ENCODE measurements around the gene PHAF1. TPM values are rescaled to one million over a fixed set of nuclear protein-coding genes. Genes with fewer than 3 reads are reported as not detected.
A peak's percentile ranks its signal among the peaks of the same experiment; 100 is the strongest.

PHAF1 gene
- total RNA-seq, 2 donors from 2014 or later, result 18.8 to 19.6 TPM

DNA sequence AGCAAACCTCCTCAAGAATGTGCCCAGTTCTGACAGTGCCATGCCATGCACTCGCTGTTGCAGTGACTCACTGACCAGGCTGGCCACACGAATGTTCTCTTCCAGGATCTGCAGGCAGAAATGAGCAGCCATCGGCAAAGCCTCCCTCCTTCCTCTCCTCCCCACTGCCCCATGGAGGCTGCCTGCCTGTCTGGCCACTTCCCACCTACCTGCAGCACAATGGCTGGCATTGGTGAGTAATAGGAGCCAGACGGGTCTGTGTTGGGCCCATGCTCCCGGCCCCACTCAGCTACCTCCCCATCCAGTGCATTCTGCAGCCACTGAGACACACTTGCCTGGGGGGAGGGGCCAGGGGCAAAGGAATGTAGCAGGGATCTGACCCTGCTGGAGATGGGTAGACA, 76.8 kb downstream of the PHAF1 start:
- peaks cover 8% of the 10 kb centered on the region for H3K4me1 ChIP-seq (ENCODE audit: control insufficient read depth, insufficient read depth, low read length)
- H3K27ac ChIP-seq (ENCODE audit: low read depth, low read length), result no peak overlapping the region
- Mint-ChIP-seq H3K27ac (no peak overlapping the region), H3K4me1 (peaks cover 14% of the 10 kb centered on the region), H3K36me3 (ENCODE audit: low read depth) (no peaks in the 10 kb centered on the region), H3K27me3 (ENCODE audit: insufficient read depth) (peaks cover 23% of the 10 kb centered on the region), H3K9me3 (no peaks in the 10 kb centered on the region), H3K4me3 (no peak overlapping the region)
- DNase-seq, result peak; percentile 82
- no peak overlapping the region for H3K4me3 ChIP-seq (ENCODE audit: low read length)
- TF ChIP-seq, protein P1, sequence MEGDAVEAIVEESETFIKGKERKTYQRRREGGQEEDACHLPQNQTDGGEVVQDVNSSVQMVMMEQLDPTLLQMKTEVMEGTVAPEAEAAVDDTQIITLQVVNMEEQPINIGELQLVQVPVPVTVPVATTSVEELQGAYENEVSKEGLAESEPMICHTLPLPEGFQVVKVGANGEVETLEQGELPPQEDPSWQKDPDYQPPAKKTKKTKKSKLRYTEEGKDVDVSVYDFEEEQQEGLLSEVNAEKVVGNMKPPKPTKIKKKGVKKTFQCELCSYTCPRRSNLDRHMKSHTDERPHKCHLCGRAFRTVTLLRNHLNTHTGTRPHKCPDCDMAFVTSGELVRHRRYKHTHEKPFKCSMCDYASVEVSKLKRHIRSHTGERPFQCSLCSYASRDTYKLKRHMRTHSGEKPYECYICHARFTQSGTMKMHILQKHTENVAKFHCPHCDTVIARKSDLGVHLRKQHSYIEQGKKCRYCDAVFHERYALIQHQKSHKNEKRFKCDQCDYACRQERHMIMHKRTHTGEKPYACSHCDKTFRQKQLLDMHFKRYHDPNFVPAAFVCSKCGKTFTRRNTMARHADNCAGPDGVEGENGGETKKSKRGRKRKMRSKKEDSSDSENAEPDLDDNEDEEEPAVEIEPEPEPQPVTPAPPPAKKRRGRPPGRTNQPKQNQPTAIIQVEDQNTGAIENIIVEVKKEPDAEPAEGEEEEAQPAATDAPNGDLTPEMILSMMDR (conservative IDR thresholded peaks at IDR 0.05), result no peak
- peaks cover 21% of the 10 kb centered on the region for H3K27me3 ChIP-seq (ENCODE audit: control insufficient read depth, insufficient read depth, low read length, poor library complexity, severe bottlenecking)
- no peaks in the 10 kb centered on the region for H3K9me3 ChIP-seq (ENCODE audit: control insufficient read depth, low read length)
- H3K36me3 ChIP-seq (ENCODE audit: control insufficient read depth, insufficient read depth, low read length), result no peaks in the 10 kb centered on the region
- 49 to 64% methylated on average over 3 to 5 of the region's 5 CpGs for WGBS, 2 experiments (ENCODE audit: insufficient coverage in 1 of 2, insufficient read length in 1 of 2)
- H3K9ac ChIP-seq (ENCODE audit: extremely low read depth, low read length, poor library complexity, severe bottlenecking), result no peak overlapping the region

- H3K27me3 Mint-ChIP-seq (ENCODE audit: insufficient read depth), result peaks cover 23% of the 10 kb centered on the region
- Histone ChIP-seq H3K27me3 (ENCODE audit: control insufficient read depth, insufficient read depth, low read length, poor library complexity, severe bottlenecking) (peaks cover 21% of the 10 kb centered on the region), H3K27ac (ENCODE audit: low read depth, low read length) (no peak overlapping the region), H3K9me3 (ENCODE audit: control insufficient read depth, low read length) (no peaks in the 10 kb centered on the region), H3K4me3 (ENCODE audit: low read length) (no peak overlapping the region), H3K9ac (ENCODE audit: extremely low read depth, low read length, poor library complexity, severe bottlenecking) (no peak overlapping the region), H3K36me3 (ENCODE audit: control insufficient read depth, insufficient read depth, low read length) (no peaks in the 10 kb centered on the region), H3K4me1 (ENCODE audit: control insufficient read depth, insufficient read depth, low read length) (peaks cover 8% of the 10 kb centered on the region)
- peaks cover 14% of the 10 kb centered on the region for H3K4me1 Mint-ChIP-seq
- H3K4me3 Mint-ChIP-seq, result no peak overlapping the region
- H3K27ac Mint-ChIP-seq, result no peak overlapping the region
- TF ChIP-seq, protein P1 (conservative IDR thresholded peaks at IDR 0.05), result no peak
- 92 to 93% methylated on average over 23 to 26 of the region's 26 CpGs for whole genome bisulfite sequencing, 2 experiments (ENCODE audit: insufficient coverage in 1 of 2, insufficient read length in 1 of 2)
- no peak for DNase-seq
- no peaks in the 10 kb centered on the region for H3K36me3 Mint-ChIP-seq (ENCODE audit: low read depth)
- no peaks in the 10 kb centered on the region for H3K9me3 Mint-ChIP-seq
Measured at GRCh38 chr16:67187175-67187890, 77.6 kb downstream of the PHAF1 start.

GRCh38 chr16:67188323-67188722, 78.6 kb downstream of the PHAF1 start:
- no peak overlapping the region for H3K4me3 ChIP-seq (ENCODE audit: low read length)
- Mint-ChIP-seq H3K4me3 (no peak overlapping the region), H3K36me3 (ENCODE audit: low read depth) (peaks cover 4% of the 10 kb centered on the region), H3K9me3 (no peaks in the 10 kb centered on the region), H3K27me3 (ENCODE audit: insufficient read depth) (peaks cover 23% of the 10 kb centered on the region), H3K4me1 (peaks cover 20% of the 10 kb centered on the region), H3K27ac (no peak overlapping the region)
- H3K36me3 ChIP-seq (ENCODE audit: control insufficient read depth, insufficient read depth, low read length), result peaks cover 3% of the 10 kb centered on the region
- H3K27me3 ChIP-seq (ENCODE audit: control insufficient read depth, insufficient read depth, low read length, poor library complexity, severe bottlenecking), result peaks cover 21% of the 10 kb centered on the region
- 89 to 90% methylated on average over 4 of the region's 4 CpGs for WGBS, 2 experiments (ENCODE audit: insufficient coverage in 1 of 2, insufficient read length in 1 of 2)
- no peak for DNase-seq
- TF ChIP-seq, protein P1 (conservative IDR thresholded peaks at IDR 0.05), result no peak
- peaks cover 11% of the 10 kb centered on the region for H3K4me1 ChIP-seq (ENCODE audit: control insufficient read depth, insufficient read depth, low read length)
- H3K9me3 ChIP-seq (ENCODE audit: control insufficient read depth, low read length), result no peaks in the 10 kb centered on the region
- H3K9ac ChIP-seq (ENCODE audit: extremely low read depth, low read length, poor library complexity, severe bottlenecking), result no peak overlapping the region
- no peak overlapping the region for H3K27ac ChIP-seq (ENCODE audit: low read depth, low read length)

Measured in endodermal cell (in vitro differentiated cells).